Keratinocyte (primary cell): ENCODE results near the gene PDCD7.

Experiments used
- EZH2 ChIP-seq: IDR thresholded peaks from one replicate; pipeline ENCODE4 v1.6.1; 2012; ENCODE audit warnings: inconsistent platforms, mild to moderate bottlenecking, low read length, moderate library complexity
- TF ChIP-seq, protein P1 (sequence below), 3 experiments: IDR thresholded peaks in 1 of 3; conservative IDR thresholded peaks in 1 of 3; optimal IDR thresholded peaks in 1 of 3; 2 replicates in 2 of 3; 3 replicates in 1 of 3; pipeline versions ENCODE3 to v1.5.1; 2011; ENCODE audit warnings: low read length in 3 of 3, mild to moderate bottlenecking in 3 of 3, moderate library complexity in 2 of 3, control low read depth in 1 of 3, inconsistent platforms in 1 of 3; ENCODE audit not compliant: insufficient read depth in 2 of 3; ENCODE audit errors: extremely low read depth in 1 of 3

DNA sequence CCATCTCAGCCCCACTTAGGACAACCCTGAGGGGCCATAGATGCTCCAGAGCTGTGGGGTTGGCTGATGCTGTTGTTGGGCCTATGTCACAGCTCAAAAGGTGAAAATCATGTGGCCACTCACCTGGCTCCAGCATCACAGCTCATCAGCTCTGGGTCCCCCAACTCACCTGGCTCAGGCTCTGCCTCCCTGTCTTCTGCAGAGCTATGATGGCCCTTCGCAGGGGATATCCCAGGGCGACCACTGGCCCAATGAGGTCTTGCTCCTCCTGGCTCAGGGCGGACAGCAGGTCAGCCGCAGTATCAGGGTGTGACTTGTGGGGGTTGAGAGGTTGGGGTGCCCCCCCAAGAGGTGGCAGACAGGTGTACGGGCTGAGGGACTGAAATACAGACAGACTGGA is 34.3 kb downstream of the PDCD7 start:
- TF ChIP-seq, protein P1, sequence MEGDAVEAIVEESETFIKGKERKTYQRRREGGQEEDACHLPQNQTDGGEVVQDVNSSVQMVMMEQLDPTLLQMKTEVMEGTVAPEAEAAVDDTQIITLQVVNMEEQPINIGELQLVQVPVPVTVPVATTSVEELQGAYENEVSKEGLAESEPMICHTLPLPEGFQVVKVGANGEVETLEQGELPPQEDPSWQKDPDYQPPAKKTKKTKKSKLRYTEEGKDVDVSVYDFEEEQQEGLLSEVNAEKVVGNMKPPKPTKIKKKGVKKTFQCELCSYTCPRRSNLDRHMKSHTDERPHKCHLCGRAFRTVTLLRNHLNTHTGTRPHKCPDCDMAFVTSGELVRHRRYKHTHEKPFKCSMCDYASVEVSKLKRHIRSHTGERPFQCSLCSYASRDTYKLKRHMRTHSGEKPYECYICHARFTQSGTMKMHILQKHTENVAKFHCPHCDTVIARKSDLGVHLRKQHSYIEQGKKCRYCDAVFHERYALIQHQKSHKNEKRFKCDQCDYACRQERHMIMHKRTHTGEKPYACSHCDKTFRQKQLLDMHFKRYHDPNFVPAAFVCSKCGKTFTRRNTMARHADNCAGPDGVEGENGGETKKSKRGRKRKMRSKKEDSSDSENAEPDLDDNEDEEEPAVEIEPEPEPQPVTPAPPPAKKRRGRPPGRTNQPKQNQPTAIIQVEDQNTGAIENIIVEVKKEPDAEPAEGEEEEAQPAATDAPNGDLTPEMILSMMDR (optimal IDR thresholded peaks at IDR 0.05 in 1 of 3, IDR thresholded peaks at IDR 0.05 in 1 of 3, conservative IDR thresholded peaks at IDR 0.05 in 1 of 3; ENCODE audit: extremely low read depth in 1 of 3, insufficient read depth in 2 of 3, low read length in 3 of 3) = no peak
- no peak for TF ChIP-seq EZH2
